Endothelial cell of umbilical vein (primary cell): ENCODE results near the gene P4HB. TPM values are rescaled to one million over a fixed set of nuclear protein-coding genes. Genes with fewer than 3 reads are reported as not detected.

Source experiments
- BruUV-seq: library from RNA; stranded (reverse); fragments of 400-500 nt; replicated peaks from 2 replicates; lab custom pipeline; 2021; lab: Mats Ljungman, UMichigan
- CTCF ChIA-PET: fragments of 300-600, 350-600 bp; sonication (Branson Sonifier 250); formaldehyde crosslinking; loops from one replicate; lab custom pipeline; 2021; ENCODE audit warnings: antibody characterized with exemption, inconsistent platforms; lab: Charles Lee
- POLR2A ChIA-PET: fragments of 300-600, 350-600 bp; sonication (Branson Sonifier 250); formaldehyde crosslinking; loops from one replicate; lab custom pipeline; 2021; ENCODE audit warnings: antibody characterized with exemption, inconsistent platforms; lab: Charles Lee
- DNase-seq: peaks from one replicate; pipeline ENCODE4 v3.0.0-alpha.2; 2011; ENCODE audit warnings: low read depth, low spot score
- FAIRE-seq: peaks from 2 replicates; lab custom pipeline; 2011; peaks lifted over from hg19 to GRCh38; lab: Jason Lieb, UNC
- H2AFZ ChIP-seq: 2 replicates; pipeline ENCODE4 v1.6.0; 2012; ENCODE audit warnings: low read depth, low read length, control low read depth, inconsistent platforms
- H3K27ac ChIP-seq: 2 replicates; pipeline ENCODE4 v1.5.1; 2011; ENCODE audit warnings: low read depth, mild to moderate bottlenecking, control low read depth, low read length, moderate library complexity; ENCODE audit not compliant: insufficient read depth
- H3K27me3 ChIP-seq, 2 experiments: 2 replicates each; pipeline versions ENCODE4 v1.6.0 to v1.6.1; 2011; ENCODE audit warnings: low read length in 2 of 2, mixed read lengths in 1 of 2; ENCODE audit not compliant: control insufficient read depth in 2 of 2, insufficient read depth in 2 of 2
- H3K36me3 ChIP-seq, 2 experiments: 2 replicates in 1 of 2; 3 replicates in 1 of 2; pipeline ENCODE4 v1.5.1; 2011; ENCODE audit warnings: low read length in 2 of 2, mild to moderate bottlenecking in 1 of 2, moderate library complexity in 1 of 2; ENCODE audit not compliant: control insufficient read depth in 2 of 2, insufficient read depth in 2 of 2; ENCODE audit errors: extremely low read depth in 1 of 2
- H3K4me1 ChIP-seq: 3 replicates; pipeline ENCODE4 v1.5.1; 2011; ENCODE audit warnings: mild to moderate bottlenecking, low read length; ENCODE audit not compliant: control insufficient read depth, insufficient read depth; ENCODE audit errors: extremely low read depth
- H3K4me2 ChIP-seq: 2 replicates; pipeline ENCODE4 v1.6.1; 2011; ENCODE audit warnings: low read length, control low read depth, mixed read lengths; ENCODE audit not compliant: insufficient read depth
- H3K4me3 ChIP-seq, 3 experiments: fragments of 200-600 bp in 1 of 3; sonication (generic), shearing (Covaris generic) in 1 of 3; replicated peaks in 1 of 3; 2 replicates each; pipeline ENCODE4 v1.5.1; 2011 to 2016; ENCODE audit warnings: control low read depth in 3 of 3, low read length in 3 of 3, mild to moderate bottlenecking in 2 of 3, inconsistent platforms in 1 of 3, low read depth in 1 of 3, moderate library complexity in 1 of 3; ENCODE audit not compliant: insufficient read depth in 1 of 3
- H3K79me2 ChIP-seq: 2 replicates; pipeline ENCODE4 v1.6.0; 2012; ENCODE audit warnings: low read length, inconsistent platforms; ENCODE audit not compliant: control insufficient read depth, insufficient read depth
- H3K9ac ChIP-seq: replicated peaks from 2 replicates; pipeline ENCODE3; 2011; ENCODE audit warnings: low read length, control low read depth; ENCODE audit not compliant: insufficient read depth; ENCODE audit errors: extremely low read depth
- H3K9me1 ChIP-seq: replicated peaks from 3 replicates; pipeline ENCODE4 v1.6.0; 2011; ENCODE audit warnings: mild to moderate bottlenecking, low read length; ENCODE audit not compliant: control insufficient read depth, insufficient read depth; ENCODE audit errors: extremely low read depth
- H3K9me3 ChIP-seq: replicated peaks from 2 replicates; pipeline ENCODE4 v1.5.1; 2012; ENCODE audit warnings: low read length, inconsistent platforms; ENCODE audit not compliant: control insufficient read depth, insufficient read depth
- H4K20me1 ChIP-seq: replicated peaks from 2 replicates; pipeline ENCODE3; 2011; ENCODE audit warnings: mild to moderate bottlenecking, low read length; ENCODE audit not compliant: control insufficient read depth, insufficient read depth; ENCODE audit errors: extremely low read depth
- EZH2 ChIP-seq: IDR thresholded peaks from 2 replicates; pipeline ENCODE4 v1.6.1; 2012; ENCODE audit warnings: borderline replicate concordance, low read depth, mild to moderate bottlenecking, moderate library complexity, low read length, inconsistent platforms; ENCODE audit not compliant: severe bottlenecking
- FOS ChIP-seq: IDR thresholded peaks from 2 replicates; pipeline ENCODE4 v1.6.1; 2011; ENCODE audit warnings: mild to moderate bottlenecking, low read length, moderate library complexity, borderline replicate concordance; ENCODE audit not compliant: insufficient read depth
- GATA2 ChIP-seq: IDR thresholded peaks from 2 replicates; pipeline ENCODE4 v1.7.0; 2011; ENCODE audit warnings: low read depth, mild to moderate bottlenecking, moderate library complexity, mixed read lengths, low read length; ENCODE audit not compliant: insufficient read length, insufficient read depth
- JUN ChIP-seq: IDR thresholded peaks from 2 replicates; pipeline ENCODE4 v1.6.1; 2011; ENCODE audit warnings: borderline replicate concordance, low read depth; ENCODE audit not compliant: insufficient read length, insufficient read depth
- MYC ChIP-seq: IDR thresholded peaks from one replicate; pipeline ENCODE4 v1.6.1; 2011; ENCODE audit warnings: mild to moderate bottlenecking, low read depth, low read length
- POLR2A ChIP-seq: IDR thresholded peaks from 2 replicates; pipeline ENCODE4 v1.6.1; 2012; ENCODE audit warnings: low read depth, mild to moderate bottlenecking, control low read depth, low read length
- POLR2AphosphoS5 ChIP-seq: IDR thresholded peaks from 2 replicates; pipeline ENCODE4 v1.6.1; 2012; ENCODE audit warnings: low read depth, mild to moderate bottlenecking, control low read depth, low read length, moderate library complexity; ENCODE audit not compliant: insufficient read depth
- dilution Hi-C: fragments of 300-500 bp; cut with MboI; formaldehyde crosslinking; loops from one replicate; pipeline ENCODE4 v1.15.0; 2019; ENCODE audit warnings: low sequenced_read_pairs; ENCODE audit not compliant: extremely low pct_ligation_motif_present
- intact Hi-C: fragments of 100-400 bp; cut with micrococcal nuclease; formaldehyde crosslinking; loops from one replicate; pipeline ENCODE4 v1.10.0; 2022
- polyA plus RNA-seq, 4 experiments: library from polyadenylated mRNA; depleted of rRNA in 3 of 4; stranded (reverse) in 3 of 4; unstranded in 1 of 4; fragments of >200 nt; gene quantifications; 2 replicates each; pipeline versions ENCODE4 v1.2.1 to v1.2.3, GENCODE V29; 2011 to 2012; ENCODE audit warnings: missing spikeins in 1 of 4
- total RNA-seq: library from RNA; stranded (reverse); gene quantifications from 2 replicates; pipeline ENCODE4 v1.2.3, GENCODE V29; 2021
- TF ChIP-seq, protein P1 (sequence below), 2 donors: IDR thresholded peaks; 1 replicate in 1 of 2; 2 replicates in 1 of 2; pipeline ENCODE4 v1.5.1; 2011; ENCODE audit warnings: low read length in 2 of 2, mild to moderate bottlenecking in 2 of 2, moderate library complexity in 2 of 2, control low read depth in 1 of 2, inconsistent platforms in 1 of 2, low read depth in 1 of 2; ENCODE audit not compliant: insufficient read depth in 1 of 2; ENCODE audit errors: extremely low read depth in 1 of 2
- TF ChIP-seq, protein P2 (sequence below): IDR thresholded peaks from 2 replicates; pipeline ENCODE4 v1.6.1; 2011; ENCODE audit not compliant: insufficient read depth, insufficient read length

The P4HB gene
- total and polyA plus RNA-seq, 2 donors (not counting 3 experiments of a cell fraction or from before 2014, with no cell fraction given), result 201 to 988 TPM

DNA sequence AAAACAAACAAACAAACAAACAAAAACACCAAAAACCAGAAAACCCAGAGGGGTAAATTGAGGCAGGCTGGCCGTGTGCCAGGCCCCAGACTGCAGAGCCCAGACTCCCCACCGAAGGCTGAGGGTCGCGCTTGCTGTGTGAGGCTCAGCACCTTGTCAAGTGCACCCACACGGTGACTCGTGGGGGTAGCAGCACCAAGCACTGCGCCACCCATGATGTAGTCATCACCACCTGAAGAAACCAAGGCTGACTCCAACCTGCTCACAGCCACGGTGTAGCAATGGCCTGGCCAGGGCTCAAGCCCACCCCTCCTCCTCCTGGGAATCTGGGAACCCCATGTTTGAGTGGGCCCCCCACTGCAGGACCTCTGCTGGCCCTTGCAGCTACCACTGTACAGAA is 39.2 kb downstream of the P4HB start:
- H3K4me3 ChIP-seq, result no peak overlapping the region
- TF ChIP-seq POLR2A, result no peak
- TF ChIP-seq GATA2, result no peak
- no peak for TF ChIP-seq MYC
- TF ChIP-seq JUN, result no peak
- no peak for TF ChIP-seq EZH2
- TF ChIP-seq POLR2AphosphoS5, result no peak
- TF ChIP-seq, protein P1, sequence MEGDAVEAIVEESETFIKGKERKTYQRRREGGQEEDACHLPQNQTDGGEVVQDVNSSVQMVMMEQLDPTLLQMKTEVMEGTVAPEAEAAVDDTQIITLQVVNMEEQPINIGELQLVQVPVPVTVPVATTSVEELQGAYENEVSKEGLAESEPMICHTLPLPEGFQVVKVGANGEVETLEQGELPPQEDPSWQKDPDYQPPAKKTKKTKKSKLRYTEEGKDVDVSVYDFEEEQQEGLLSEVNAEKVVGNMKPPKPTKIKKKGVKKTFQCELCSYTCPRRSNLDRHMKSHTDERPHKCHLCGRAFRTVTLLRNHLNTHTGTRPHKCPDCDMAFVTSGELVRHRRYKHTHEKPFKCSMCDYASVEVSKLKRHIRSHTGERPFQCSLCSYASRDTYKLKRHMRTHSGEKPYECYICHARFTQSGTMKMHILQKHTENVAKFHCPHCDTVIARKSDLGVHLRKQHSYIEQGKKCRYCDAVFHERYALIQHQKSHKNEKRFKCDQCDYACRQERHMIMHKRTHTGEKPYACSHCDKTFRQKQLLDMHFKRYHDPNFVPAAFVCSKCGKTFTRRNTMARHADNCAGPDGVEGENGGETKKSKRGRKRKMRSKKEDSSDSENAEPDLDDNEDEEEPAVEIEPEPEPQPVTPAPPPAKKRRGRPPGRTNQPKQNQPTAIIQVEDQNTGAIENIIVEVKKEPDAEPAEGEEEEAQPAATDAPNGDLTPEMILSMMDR (IDR thresholded peaks at IDR 0.05; ENCODE audit: extremely low read depth in 1 of 2, insufficient read depth in 1 of 2, low read depth in 1 of 2, low read length in 2 of 2), result no peak
- TF ChIP-seq, protein P2, sequence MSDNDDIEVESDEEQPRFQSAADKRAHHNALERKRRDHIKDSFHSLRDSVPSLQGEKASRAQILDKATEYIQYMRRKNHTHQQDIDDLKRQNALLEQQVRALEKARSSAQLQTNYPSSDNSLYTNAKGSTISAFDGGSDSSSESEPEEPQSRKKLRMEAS, result no peak
- no peak for TF ChIP-seq FOS

More for the DNA sequence above, 39.2 kb downstream of the P4HB start:
- Histone ChIP-seq H4K20me1 (no peaks in the 10 kb centered on the region), H3K4me1 (no peaks in the 10 kb centered on the region), H3K9me1 (no peaks in the 10 kb centered on the region), H3K9ac (no peak overlapping the region), H3K79me2 (no peaks in the 10 kb centered on the region), H3K9me3 (no peaks in the 10 kb centered on the region), H2AFZ (no peak overlapping the region), H3K36me3 (peaks cover 0 to 8% of the 10 kb centered on the region in 2 experiments), H3K27me3 (peaks cover 0 to 2% of the 10 kb centered on the region in 2 experiments), H3K27ac (no peak overlapping the region), H3K4me2 (no peak overlapping the region)
- CTCF ChIA-PET, result interaction anchor here (1.2 to 2.1 kb wide), 4 partner anchors 12 to 134 kb away, joined by 3 to 20 read pairs (median 4); partner anchors contain the start of gene MCRIP1
- no peak for DNase-seq
- no peak for FAIRE-seq
- intact Hi-C loops (no loop called here), dilution Hi-C loops (no loop called here)
- BruUV-seq, result no TSS peak
- POLR2A ChIA-PET, result no interaction called here
